ENCODE data around the gene PLXND1.

PLXND1 gene

GRCh38 chr3:129559565-129560079 is 46.9 kb downstream of the PLXND1 start:
- no peaks in the 10 kb centered on the region for H3K36me3 ChIP-seq (ENCODE audit: control insufficient read depth, insufficient read depth, low read length)
- no peak for TF ChIP-seq CTCF (IDR thresholded peaks at IDR 0.05)
- H3K4me3 ChIP-seq (ENCODE audit: low read depth, low read length), result no peak overlapping the region
- no peak overlapping the region for H3K9ac ChIP-seq
- H3K4me1 ChIP-seq, result no peaks in the 10 kb centered on the region
- H3K9me3 ChIP-seq (ENCODE audit: control insufficient read depth, low read length), result no peaks in the 10 kb centered on the region
- no peak overlapping the region for H3K4me2 ChIP-seq (ENCODE audit: low read length)
- H2AFZ ChIP-seq, result no peak overlapping the region
- no peak overlapping the region for H3K27ac ChIP-seq
- no peaks in the 10 kb centered on the region for H3K27me3 ChIP-seq (ENCODE audit: control insufficient read depth, insufficient read depth, low read length)
- H3K79me2 ChIP-seq, result no peaks in the 10 kb centered on the region

- Histone ChIP-seq H3K4me3 (ENCODE audit: low read depth, low read length) (no peak overlapping the region), H3K27ac (no peak overlapping the region), H3K9me3 (ENCODE audit: control insufficient read depth, low read length) (no peaks in the 10 kb centered on the region), H3K79me2 (no peaks in the 10 kb centered on the region), H3K27me3 (ENCODE audit: control insufficient read depth, insufficient read depth, low read length) (no peaks in the 10 kb centered on the region), H3K4me2 (ENCODE audit: low read length) (no peak overlapping the region), H2AFZ (no peak overlapping the region), H3K4me1 (no peaks in the 10 kb centered on the region), H3K9ac (no peak overlapping the region), H3K36me3 (ENCODE audit: control insufficient read depth, insufficient read depth, low read length) (no peaks in the 10 kb centered on the region)
- no peak for TF ChIP-seq CTCF (IDR thresholded peaks at IDR 0.05)
These were observed 47.5 kb downstream of the PLXND1 start for GRCh38 chr3:129558772-129559564.

- Histone ChIP-seq H3K4me1 (no peaks in the 10 kb centered on the region), H3K4me3 (ENCODE audit: low read depth, low read length) (no peak overlapping the region), H3K27me3 (ENCODE audit: control insufficient read depth, insufficient read depth, low read length) (no peaks in the 10 kb centered on the region), H3K36me3 (ENCODE audit: control insufficient read depth, insufficient read depth, low read length) (no peaks in the 10 kb centered on the region), H3K27ac (no peak overlapping the region), H3K4me2 (ENCODE audit: low read length) (no peak overlapping the region), H2AFZ (no peak overlapping the region), H3K9me3 (ENCODE audit: control insufficient read depth, low read length) (no peaks in the 10 kb centered on the region), H3K9ac (no peak overlapping the region), H3K79me2 (no peaks in the 10 kb centered on the region)
- no peak for TF ChIP-seq CTCF (IDR thresholded peaks at IDR 0.05)
These were observed 48.2 kb downstream of the PLXND1 start for GRCh38 chr3:129558081-129558771.

- Histone ChIP-seq H3K9me3 (ENCODE audit: control insufficient read depth, low read length) (no peaks in the 10 kb centered on the region), H2AFZ (no peak overlapping the region), H3K4me1 (no peaks in the 10 kb centered on the region), H3K27me3 (ENCODE audit: control insufficient read depth, insufficient read depth, low read length) (no peaks in the 10 kb centered on the region), H3K4me2 (ENCODE audit: low read length) (no peak overlapping the region), H3K79me2 (no peaks in the 10 kb centered on the region), H3K27ac (no peak overlapping the region), H3K36me3 (ENCODE audit: control insufficient read depth, insufficient read depth, low read length) (no peaks in the 10 kb centered on the region), H3K9ac (no peak overlapping the region), H3K4me3 (ENCODE audit: low read depth, low read length) (no peak overlapping the region)
- TF ChIP-seq CTCF (IDR thresholded peaks at IDR 0.05), result no peak
These were observed 49.0 kb downstream of the PLXND1 start for GRCh38 chr3:129557548-129557894.
